Measurements from ENCODE around the gene TTC27.

DNA sequence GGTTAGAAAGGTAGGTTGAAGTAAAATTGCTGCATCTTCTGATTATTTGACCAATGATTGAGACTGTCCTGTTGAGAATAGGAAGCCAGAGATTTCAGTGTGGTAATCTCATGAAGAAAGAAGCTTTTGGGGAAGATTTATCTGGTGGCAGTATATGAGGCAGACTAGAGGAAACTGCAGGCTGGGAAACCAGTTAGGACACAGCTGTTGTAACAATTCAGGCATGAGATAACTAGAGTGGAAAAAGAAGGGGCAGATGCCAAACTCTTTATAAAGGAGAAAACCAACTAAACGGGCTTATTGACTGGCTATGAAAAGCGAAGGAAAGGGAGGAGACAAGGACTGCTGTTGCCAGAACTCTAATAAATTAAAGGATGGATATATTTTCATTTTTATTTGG is 155.6 kb downstream of the TTC27 start:
- TF ChIP-seq, protein P1, sequence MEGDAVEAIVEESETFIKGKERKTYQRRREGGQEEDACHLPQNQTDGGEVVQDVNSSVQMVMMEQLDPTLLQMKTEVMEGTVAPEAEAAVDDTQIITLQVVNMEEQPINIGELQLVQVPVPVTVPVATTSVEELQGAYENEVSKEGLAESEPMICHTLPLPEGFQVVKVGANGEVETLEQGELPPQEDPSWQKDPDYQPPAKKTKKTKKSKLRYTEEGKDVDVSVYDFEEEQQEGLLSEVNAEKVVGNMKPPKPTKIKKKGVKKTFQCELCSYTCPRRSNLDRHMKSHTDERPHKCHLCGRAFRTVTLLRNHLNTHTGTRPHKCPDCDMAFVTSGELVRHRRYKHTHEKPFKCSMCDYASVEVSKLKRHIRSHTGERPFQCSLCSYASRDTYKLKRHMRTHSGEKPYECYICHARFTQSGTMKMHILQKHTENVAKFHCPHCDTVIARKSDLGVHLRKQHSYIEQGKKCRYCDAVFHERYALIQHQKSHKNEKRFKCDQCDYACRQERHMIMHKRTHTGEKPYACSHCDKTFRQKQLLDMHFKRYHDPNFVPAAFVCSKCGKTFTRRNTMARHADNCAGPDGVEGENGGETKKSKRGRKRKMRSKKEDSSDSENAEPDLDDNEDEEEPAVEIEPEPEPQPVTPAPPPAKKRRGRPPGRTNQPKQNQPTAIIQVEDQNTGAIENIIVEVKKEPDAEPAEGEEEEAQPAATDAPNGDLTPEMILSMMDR (IDR thresholded peaks at IDR 0.05): no peak
- no peak for TF ChIP-seq POLR2A (IDR thresholded peaks at IDR 0.05)

Data from lower leg skin (tissue), 3 donors.